ENCODE measurements around the gene DHDH. TPM values are rescaled to one million over a fixed set of nuclear protein-coding genes. Genes with fewer than 3 reads are reported as not detected.

The DHDH gene
- total RNA-seq, 1 experiment from 2014 or later: 2.0 TPM

GRCh38 chr19:48934837-48935236 is 1.3 kb downstream of the DHDH start:
- TF ChIP-seq EZH2 (IDR thresholded peaks at IDR 0.05; ENCODE audit: low read depth): no peak
- no peak for TF ChIP-seq CTCF (conservative IDR thresholded peaks at IDR 0.05)
- ChIA-PET POLR2A (ENCODE audit: unreplicated experiment) (no interaction called here), CTCF (no interaction called here)
- H3K79me2 ChIP-seq (ENCODE audit: low read depth): no peaks in the 10 kb centered on the region
- H2AFZ ChIP-seq: no peak overlapping the region
- H3K9me3 ChIP-seq (ENCODE audit: insufficient read depth, low read depth): no peaks in the 10 kb centered on the region
- no peaks in the 10 kb centered on the region for H3K27me3 ChIP-seq (ENCODE audit: insufficient read depth, low read depth)
- peaks cover 23% of the 10 kb centered on the region for H3F3A ChIP-seq (ENCODE audit: insufficient read depth, low read depth)
- BruUV-seq (replicated peaks): no TSS peak
- no peaks in the 10 kb centered on the region for H4K20me1 ChIP-seq (ENCODE audit: insufficient read depth)
- no peak for DNase-seq
- H3K4me1 ChIP-seq (replicated peaks; ENCODE audit: insufficient read depth): peaks cover 12% of the 10 kb centered on the region
- no peak overlapping the region for H3K4me3 ChIP-seq
- no peak overlapping the region for H3K27ac ChIP-seq
- H3K4me2 ChIP-seq: no peak overlapping the region
- no peaks in the 10 kb centered on the region for H3K9me2 ChIP-seq (ENCODE audit: insufficient read depth)
- no peaks in the 10 kb centered on the region for H3K36me3 ChIP-seq (ENCODE audit: low read depth)
- intact Hi-C loops (cut with micrococcal nuclease; ENCODE audit: unreplicated experiment): no loop called here

DNA sequence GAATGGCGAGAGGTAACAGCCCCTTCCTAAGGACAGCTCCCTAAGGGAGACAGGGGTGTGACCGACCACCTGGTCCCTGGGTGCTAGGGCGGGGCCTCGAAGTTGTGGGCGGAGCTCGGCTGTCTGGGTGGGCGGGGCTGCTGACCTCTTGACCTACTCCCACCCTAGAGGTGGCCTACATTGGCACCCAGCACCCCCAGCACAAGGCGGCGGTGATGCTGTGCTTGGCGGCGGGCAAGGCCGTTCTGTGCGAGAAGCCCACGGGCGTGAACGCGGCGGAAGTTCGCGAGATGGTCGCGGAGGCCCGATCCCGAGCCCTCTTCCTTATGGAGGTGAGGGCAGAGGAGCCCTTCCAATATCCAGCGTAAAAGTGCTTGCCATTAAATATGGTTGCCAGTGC is 2.4 kb downstream of the DHDH start:
- ChIA-PET POLR2A (ENCODE audit: unreplicated experiment) (no interaction called here), CTCF (no interaction called here)
- Histone ChIP-seq H2AFZ (no peak overlapping the region), H3K4me3 (no peak overlapping the region), H3K9me3 (ENCODE audit: insufficient read depth, low read depth) (no peaks in the 10 kb centered on the region), H3K27ac (no peak overlapping the region), H3K9me2 (ENCODE audit: insufficient read depth) (no peaks in the 10 kb centered on the region), H3K79me2 (ENCODE audit: low read depth) (no peaks in the 10 kb centered on the region), H3K4me1 (replicated peaks; ENCODE audit: insufficient read depth) (peaks cover 12% of the 10 kb centered on the region), H4K20me1 (ENCODE audit: insufficient read depth) (no peaks in the 10 kb centered on the region), H3K4me2 (no peak overlapping the region), H3K36me3 (ENCODE audit: low read depth) (no peaks in the 10 kb centered on the region), H3K27me3 (ENCODE audit: insufficient read depth, low read depth) (no peaks in the 10 kb centered on the region), H3F3A (ENCODE audit: insufficient read depth, low read depth) (peaks cover 23% of the 10 kb centered on the region)
- no peak for DNase-seq
- intact Hi-C loops (cut with micrococcal nuclease; ENCODE audit: unreplicated experiment): no loop called here
- BruUV-seq (replicated peaks): no TSS peak
- no peak for TF ChIP-seq EZH2 (IDR thresholded peaks at IDR 0.05; ENCODE audit: low read depth)
- no peak for TF ChIP-seq CTCF (conservative IDR thresholded peaks at IDR 0.05)

DNA sequence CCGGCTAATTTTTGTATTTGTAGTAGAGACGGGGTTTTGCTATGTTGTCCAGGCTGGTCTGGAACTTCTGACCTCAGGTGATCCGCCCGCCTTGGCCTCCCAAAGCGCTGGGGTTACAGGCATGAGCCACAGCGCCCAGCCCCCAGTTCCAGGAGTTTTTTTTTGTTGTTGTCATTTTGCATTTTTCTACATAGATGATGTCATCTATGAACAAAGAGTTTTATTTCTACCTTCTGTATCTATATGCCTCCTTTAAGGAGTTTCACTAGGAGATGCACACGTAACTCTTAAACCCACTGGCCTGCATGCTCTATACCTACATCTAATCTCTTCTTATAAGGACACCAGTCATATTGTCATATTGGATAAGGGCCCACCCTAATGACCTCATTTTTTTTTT is 4.8 kb downstream of the DHDH start:
- no peaks in the 10 kb centered on the region for H3K79me2 ChIP-seq (ENCODE audit: low read depth)
- ChIA-PET POLR2A (ENCODE audit: unreplicated experiment) (no interaction called here), CTCF (no interaction called here)
- no peak overlapping the region for H3K4me3 ChIP-seq
- peaks cover 19% of the 10 kb centered on the region for H3F3A ChIP-seq (ENCODE audit: insufficient read depth, low read depth)
- H3K27ac ChIP-seq: no peak overlapping the region
- H3K27me3 ChIP-seq (ENCODE audit: insufficient read depth, low read depth): no peaks in the 10 kb centered on the region
- H3K4me1 ChIP-seq (replicated peaks; ENCODE audit: insufficient read depth): peaks cover 6% of the 10 kb centered on the region; the same call in 1 of the 2 replicates
- TF ChIP-seq EZH2 (IDR thresholded peaks at IDR 0.05; ENCODE audit: low read depth) (no peak), CTCF (conservative IDR thresholded peaks at IDR 0.05) (no peak)
- intact Hi-C loops (cut with micrococcal nuclease; ENCODE audit: unreplicated experiment): no loop called here
- no TSS peak for BruUV-seq (replicated peaks)
- H2AFZ ChIP-seq: no peak overlapping the region
- no peaks in the 10 kb centered on the region for H4K20me1 ChIP-seq (ENCODE audit: insufficient read depth)
- no peaks in the 10 kb centered on the region for H3K9me3 ChIP-seq (ENCODE audit: insufficient read depth, low read depth)
- no peaks in the 10 kb centered on the region for H3K9me2 ChIP-seq (ENCODE audit: insufficient read depth)
- DNase-seq: no peak
- no peaks in the 10 kb centered on the region for H3K36me3 ChIP-seq (ENCODE audit: low read depth)
- no peak overlapping the region for H3K4me2 ChIP-seq
